Activated T-cell treated with anti-CD3 and anti-CD28 coated beads, Interleukin-2, amount 50 U/mL, for 1 hour (primary cell): Measurements from ENCODE around the gene CACHD1.

Source experiments
- DNase-seq: peaks from one replicate; pipeline ENCODE4 v3.0.0-alpha.2; 2020

The CACHD1 gene

DNA sequence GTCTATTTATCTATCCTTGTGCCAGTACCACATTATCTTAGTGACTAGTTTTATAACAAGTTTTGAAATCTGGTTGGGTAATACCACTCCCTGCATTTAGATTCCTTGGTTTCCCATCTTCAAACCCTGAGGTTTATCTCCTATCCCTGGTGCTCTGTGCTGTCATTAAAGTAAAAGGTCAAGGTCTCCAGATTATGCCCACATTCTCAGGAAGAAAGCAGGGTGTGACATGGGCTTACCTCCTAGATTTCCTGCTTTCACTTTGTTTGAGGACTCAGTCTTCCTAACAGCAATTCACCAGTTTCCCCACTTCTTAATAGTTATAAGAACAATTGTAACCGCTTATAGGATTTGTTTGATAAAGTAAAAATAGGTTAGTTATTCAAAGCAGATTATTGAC lies 86.0 kb downstream of the CACHD1 start:
- DNase-seq: no peak

DNA sequence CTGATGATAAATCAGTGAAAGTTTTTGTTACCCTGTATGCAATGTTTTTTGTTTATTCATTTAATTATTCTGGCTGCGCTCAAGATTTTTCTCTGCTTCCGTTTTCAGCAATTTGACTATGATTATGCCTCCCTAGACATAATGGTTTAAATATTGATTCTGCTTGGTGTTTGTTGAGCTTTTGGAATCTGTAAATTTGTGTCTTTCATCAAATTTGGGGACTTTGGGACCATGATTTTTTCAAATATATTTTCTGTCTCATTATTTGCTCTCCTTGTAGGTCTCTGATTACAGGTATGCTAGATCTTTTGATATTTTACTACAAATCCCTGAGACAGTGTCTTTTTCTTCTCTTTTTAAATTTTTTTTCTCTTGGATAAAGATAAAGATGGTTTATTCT lies 92.1 kb downstream of the CACHD1 start:
- DNase-seq: no peak

DNA sequence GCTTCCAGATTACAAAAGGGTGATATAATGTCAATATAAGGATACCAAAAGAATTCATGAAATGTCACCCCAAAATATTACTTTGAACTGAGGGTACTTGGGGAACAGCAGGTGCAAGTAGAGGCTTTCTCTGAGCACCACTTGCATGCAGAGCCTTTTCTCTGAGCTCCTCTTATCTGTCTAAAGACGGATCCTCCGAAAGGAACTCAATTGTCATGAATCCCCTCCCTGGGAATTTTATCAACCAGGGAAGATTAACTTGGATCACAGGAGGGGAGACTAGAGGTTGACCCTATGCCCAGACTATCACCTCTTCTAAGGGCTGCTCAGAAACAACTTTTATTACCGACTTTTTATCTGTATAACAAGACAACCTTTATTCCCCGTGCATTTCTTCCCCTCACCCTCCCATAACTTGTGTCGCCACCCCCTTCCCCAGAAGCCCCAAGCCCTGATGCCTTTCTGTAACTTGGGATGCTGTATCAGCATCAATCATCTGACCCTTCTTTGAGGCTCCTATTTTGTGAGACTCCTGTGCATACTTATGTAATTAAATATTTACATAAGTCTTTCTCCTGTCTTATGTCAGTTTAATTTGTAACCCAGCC lies 94.1 kb downstream of the CACHD1 start:
- DNase-seq: no peak

DNA sequence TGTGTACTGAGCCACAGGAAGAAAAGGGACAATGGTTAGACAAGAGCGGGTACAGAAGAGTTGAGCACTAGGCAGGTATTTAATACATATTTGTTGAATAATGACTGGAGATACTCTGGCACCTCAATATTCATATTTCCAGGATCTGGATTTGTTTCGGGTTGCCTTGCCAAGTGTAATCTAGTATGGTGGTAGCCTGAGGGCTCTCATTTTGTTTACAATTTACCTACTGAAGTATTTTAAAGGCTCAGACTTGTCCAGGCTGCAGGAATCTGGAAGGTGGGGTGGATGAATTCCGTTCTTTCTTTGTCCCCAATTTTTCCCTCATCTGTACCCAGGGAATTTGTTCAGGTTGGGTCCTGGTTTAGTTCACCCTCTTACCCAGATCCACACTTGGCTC lies 95.0 kb downstream of the CACHD1 start:
- no peak for DNase-seq

DNA sequence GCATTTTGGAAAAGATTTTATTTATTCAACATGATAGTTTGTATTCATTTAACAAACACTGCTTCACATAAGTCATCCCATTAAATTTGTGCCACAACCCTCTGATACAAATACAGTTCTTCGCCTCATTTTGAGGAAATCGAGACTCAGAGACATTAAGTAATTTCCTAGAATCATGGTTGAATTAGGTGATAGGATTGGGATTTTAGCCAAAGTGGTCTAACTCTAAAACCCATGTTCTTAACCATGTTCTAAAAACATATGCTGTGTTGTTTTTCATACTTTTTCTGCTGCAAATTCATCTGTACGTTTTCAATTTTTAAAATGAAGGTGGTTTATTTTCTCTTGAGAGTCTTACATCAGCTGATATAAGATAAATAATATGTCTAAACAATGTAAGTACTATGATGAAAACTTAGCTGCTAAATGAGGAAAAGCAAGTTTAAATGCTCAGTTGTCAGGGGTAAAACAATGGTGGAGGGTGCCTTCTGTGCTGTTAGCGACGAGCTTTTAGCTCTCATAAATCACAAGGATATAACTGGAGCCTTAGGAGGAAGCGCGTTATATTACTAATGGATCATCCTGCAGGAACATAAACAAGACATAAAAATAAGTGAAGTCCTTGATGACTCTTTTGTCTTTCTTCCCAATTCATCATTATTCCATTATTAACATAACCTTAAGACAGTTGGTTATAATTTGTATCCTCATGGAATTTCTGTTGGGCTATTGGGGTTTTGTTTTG lies 97.7 kb downstream of the CACHD1 start:
- DNase-seq: no peak

DNA sequence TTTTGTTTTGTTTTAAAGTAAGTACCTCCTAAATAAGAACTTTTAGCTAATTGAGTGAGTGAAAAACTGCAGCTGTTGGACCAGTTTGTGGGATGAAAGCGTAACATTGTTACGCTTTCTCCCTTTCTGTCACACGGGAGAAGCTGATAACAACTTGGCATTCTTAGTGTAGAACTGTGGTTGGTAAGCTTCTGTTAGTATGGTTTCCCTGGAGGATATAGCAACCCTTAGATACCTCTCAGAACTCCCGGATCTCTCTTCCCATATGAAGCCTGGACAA lies 98.2 kb downstream of the CACHD1 start:
- DNase-seq: no peak

DNA sequence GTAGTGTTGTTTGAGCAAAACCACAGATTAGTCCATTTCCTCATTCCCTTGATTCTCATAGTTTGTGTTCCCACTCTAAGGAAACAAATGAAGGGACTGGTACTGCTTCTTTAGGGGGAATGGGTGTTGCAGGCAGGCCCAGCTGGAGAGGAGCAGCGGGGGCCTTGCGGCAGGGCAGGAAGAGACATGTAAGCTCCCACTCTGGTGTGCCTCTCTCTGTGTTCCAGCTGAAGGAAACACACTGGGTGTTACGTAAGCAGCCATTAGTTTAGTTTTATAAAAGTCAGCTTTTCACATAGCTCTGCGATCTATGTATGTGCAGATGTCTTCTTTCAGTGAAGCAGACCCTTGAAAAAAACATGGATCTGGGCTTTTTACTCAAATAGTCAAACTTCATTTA lies 99.5 kb downstream of the CACHD1 start:
- DNase-seq: no peak

DNA sequence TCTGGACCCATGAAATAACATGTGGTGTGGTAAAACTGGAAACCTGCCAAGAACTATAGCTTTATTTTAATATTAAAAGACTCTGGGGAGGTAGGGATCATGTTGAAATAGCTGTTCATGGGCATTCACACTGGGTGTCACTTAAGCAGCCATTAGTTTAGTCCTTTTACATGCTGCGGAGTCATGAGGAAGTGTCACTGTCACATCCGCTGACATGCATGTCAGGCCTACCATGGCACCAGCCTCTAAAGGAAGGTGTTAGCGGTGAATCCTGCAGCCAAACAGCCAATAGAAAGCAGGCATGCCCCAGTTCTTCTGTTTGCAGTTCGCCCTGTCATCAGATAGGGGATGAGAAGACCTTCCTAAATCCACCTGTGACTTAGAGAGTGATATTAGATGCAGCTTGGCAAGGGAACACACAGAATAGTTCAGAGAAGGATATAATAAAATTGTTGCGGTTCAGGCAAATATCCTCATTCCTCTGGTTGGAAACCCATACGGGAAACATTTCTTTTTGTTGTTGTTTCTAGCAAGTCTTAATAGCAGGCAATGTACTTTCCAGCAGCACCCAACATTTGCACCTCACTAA lies 100.4 kb downstream of the CACHD1 start:
- DNase-seq: no peak

DNA sequence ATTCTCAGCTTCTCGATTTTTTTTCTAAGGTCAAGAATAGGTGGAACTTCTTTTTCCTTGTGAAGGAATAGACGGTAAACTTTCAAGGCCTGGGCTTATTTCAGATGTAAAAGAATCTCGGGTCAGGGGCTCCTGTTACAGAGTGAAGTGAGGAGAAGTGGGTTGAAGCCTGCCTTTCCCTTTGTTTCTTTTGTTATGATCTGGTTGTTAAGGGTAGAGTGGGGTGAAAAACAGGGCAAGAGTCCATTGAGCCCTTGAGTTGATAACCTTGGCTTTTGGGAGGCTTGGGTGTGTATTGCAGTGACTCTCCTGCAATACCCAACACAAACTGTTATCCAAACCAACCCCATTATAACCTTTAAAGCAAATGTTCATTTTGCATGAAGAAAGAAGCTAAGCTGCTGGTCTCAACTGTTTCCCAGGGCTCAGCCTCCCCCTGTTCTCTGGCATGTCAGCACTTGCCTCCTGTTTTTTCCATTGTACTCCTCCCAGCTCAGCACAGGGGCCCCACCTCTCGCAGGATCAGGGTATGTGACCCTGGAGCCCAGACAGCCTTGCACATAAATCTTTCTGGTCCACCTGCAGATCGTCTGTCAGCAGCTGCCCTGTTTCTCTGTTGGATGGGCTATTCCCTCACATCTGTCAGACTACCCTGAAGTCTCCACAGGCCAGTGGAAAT lies 102.4 kb downstream of the CACHD1 start:
- no peak for DNase-seq

DNA sequence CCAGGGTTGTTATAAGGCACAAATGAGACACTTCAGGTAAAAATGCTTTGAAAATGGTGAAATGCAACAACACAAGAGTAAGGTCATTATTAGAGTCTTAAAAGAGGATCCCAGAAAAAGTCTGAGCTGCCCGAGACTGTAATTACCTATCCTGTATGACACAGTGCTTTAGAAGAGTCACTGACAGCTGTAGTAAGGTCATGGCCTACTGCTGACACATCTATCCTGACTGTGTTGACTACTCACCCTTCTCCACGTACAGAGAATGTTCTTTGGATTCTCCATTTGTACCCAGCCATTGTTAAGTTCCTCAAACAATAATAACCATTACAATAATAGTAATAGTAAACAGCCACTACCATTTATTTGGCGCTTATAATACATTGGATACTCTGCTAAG lies 104.4 kb downstream of the CACHD1 start:
- DNase-seq: no peak

DNA sequence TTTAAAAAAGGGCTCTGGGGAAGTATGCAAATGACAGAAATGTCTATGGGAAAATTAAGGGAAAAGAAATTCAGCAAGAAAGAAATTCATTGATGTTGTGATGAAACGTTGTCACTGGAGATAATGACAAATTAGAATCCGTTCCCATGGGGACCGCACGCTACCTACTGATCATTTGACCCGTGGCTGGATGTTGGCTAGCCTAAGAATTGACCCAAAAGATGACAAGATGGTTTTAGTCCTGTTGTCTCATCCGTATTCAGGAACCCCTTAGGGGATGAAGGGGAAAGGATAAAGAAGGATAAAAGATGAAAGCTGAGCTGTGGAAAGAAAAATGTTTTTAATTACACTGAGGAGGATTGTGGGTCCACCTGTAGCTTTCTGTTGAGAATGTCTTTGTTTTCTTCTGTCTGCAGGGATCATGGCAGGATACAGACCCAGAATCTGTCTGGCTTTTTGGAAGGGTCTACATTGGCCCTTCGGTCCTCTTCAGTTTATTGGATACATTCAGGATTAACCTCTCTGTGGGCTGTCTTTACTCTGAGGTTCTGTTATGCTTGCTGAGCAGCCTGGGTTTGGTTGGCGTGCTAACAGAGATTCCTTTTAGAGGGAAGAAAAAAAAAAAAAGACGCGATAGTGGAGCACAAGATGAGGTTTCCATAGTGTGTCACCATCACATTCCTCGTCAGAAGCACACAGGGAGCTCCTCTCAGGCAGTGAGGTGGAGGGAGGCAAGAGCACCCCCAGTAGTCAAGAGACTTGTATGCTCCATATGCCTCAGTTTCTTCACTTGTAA lies 106.2 kb downstream of the CACHD1 start:
- no peak for DNase-seq

DNA sequence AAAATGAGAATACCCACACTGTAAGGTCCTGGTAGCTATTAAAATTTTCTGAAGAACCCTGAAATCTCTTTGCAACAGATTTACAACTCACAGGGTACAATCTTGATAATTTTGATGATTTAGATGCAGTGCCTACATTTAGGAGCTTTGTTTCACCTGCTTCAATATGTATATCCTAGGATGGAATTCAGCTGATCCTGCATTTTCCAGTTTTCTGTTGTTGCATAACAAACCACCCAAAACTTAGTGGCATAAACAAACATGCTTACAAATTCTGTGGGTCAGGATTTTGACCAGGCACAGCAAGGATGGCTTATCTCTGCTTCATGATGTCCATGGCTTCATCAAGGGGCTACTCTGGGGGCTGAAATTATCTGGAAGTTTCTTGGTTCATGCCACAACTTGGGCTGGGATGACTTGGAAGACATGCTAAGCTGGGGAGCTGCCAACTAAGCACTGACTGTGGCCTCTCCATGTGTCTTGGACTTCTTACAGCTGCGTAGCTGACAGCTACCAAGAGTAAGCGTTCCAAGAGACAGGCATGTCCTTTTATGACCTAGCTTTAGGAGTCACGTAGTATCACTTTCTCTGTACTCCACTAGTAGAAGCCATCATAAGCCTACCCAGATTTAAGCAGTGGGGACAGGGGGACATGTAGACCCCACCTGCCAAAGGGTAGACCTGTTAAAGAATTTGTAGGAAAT lies 108.5 kb downstream of the CACHD1 start:
- DNase-seq: no peak

DNA sequence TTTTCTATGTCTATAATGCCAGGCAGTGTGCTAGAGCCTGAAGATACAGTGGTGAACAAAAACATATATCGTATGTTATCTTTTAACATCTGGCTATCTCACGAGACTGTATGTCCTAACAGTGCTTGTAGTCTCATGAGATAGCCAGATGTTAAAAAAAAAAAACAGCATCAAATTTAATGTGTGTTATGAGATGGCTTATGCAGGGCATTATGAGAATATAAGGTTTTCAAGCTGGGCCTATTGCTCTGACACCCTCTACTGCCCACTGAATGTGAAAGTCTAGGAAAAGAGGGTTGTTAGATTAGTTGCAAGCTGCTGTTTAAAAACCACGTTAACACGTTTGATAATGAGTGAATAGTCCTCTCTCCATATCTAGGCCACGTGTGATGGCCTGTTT lies 109.8 kb downstream of the CACHD1 start:
- DNase-seq: no peak

DNA sequence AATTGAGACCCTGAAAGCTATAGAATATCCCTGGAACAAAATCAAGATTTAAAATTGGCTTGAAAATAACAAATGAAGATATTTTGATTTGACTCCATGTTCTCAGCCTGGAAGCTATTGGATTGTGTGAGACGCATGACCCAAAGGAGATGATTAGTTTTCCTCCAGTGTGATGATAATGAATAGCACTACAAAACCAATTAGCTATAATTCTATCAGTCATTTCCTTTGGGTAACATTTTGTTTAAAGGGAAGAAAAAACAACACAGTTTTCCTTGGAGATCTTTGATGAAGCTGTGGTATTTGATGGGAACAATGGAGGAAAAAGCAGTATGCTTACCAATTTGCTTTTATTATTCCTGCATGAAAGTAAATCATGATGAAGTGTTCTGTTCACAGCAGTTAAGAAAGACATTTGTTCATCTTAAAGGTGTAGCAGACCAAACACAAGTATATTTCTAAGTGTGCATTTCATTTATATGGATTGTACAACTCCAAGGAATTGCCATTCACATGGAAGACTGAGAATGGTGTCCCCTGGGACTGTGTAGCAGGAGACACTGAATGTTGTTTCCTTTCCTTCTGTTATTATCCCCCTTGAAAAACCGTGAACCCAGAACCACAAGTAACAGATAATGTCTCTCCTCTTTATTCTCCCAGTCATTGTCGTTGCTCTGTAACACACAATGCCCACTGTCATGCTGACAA lies 111.4 kb downstream of the CACHD1 start:
- no peak for DNase-seq

DNA sequence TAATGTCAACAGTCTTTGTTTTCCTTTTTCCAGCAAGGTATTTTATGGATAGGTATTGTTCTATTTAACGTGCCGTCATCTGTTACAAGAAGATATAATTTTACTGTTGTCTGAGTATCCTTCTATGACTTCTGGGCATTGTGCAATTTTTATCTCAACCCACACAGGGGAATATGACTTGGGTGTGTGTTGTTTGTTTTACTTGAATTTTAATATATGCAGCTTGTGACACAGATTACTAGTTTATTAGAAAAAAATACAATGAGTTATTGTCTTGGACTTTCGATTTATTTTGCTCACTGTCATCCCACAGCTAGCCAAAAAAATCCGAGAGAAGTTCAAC lies 111.9 kb downstream of the CACHD1 start:
- no peak for DNase-seq

DNA sequence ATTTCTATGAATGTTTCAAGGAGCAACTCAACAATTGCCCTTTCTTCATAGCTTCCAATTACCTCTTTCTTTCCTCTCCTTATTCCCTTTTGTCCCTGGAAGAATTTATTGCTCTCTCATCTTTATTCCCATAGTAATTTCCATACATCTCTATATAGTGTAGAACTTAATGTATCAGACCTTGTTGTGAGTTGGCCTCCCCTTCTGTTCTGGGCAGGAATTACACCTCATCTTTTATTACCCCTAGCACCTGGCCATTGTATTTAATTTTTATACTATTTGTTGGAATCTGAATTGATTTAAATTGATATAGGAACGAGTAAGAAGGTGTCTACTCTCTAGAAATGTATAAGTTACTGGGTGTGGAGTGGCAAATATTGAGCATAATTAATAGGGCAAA lies 114.5 kb downstream of the CACHD1 start:
- DNase-seq: no peak

DNA sequence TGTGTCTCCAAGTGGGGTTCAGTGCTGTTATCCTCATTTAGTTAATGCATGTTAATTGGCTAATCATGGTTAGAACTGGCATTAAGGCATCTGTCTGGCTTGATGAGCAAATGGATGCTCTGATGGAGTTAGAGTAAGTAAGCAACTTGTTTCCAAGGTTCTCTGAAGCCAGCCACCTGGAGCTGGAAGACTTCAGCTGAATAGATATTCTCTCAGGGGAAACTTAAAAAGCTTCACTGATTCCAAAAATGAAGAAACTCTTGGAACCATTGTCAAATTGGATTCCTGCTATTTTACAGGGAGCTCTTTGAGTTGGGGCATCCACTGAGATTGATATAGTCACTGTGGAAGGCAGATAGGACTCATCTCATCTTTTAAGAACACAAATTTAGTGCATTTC lies 118.9 kb downstream of the CACHD1 start:
- no peak for DNase-seq

DNA sequence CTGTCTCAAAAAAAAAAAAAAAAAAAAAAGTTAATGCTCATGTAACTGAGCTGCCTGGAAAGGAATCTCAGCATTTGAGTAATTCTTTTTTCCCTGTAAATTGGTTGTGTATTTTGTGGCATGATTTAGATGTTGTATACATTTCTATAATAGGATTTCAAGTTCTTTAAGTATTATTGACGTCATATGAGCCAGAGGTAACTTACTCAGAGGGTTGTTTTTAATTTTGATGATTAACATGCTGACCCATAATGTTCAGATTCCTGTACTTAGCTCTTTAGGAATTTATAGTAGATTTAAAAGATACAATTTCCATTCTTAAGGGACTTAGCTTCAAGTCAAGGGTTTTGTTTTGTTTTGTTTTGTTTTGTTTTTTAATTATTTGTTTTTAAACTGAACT lies 120.4 kb downstream of the CACHD1 start:
- no peak for DNase-seq

DNA sequence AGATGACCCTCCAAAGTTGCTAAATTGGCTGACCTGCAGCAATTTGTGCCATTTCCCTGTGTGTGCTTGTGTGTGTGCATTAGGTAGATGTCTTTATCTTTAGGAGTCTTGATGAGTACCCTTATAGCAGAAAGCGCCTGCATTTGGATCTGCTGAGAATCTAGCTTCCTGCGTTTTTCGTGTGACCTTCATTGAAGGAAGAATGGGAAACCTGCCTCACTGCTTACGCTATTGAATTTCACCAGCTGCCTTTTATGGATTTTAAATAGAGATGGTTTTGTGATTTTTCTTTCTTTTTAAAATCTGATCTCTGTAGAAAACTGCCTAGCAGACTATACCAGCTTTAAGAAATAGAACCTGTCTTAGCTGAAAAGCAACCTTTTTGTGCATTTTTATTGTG lies 124.5 kb downstream of the CACHD1 start:
- no peak for DNase-seq

DNA sequence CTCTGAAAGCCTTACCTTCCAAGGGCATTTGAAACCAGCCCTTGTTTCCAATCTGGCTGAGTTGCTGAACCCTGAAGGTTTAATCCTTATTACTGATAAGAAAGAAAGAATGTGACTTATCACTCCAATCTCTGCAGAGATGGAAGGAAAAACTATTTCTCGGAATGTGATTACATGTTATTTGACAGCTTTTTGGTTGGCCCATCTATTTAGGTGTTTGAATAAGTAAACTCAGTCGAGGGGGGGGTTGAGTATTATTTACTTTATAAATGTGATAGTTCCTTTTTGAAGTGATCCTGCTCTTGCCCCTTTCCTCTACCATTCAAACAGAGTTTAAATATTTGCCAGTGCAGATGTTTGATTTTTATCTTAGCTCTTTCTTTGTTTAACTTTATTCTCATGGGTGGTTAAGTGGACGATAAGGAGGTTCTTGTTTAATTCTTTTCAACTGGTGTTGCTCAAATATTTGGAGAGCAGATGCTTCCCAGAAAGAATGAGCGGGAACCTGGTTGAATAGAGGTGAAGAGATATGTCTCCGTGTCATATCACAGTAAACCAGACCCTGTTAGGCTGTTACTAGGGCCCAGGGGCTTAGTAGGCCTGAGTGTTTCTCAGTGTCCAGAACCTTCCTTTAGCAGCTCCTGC lies 126.1 kb downstream of the CACHD1 start:
- DNase-seq: no peak

DNA sequence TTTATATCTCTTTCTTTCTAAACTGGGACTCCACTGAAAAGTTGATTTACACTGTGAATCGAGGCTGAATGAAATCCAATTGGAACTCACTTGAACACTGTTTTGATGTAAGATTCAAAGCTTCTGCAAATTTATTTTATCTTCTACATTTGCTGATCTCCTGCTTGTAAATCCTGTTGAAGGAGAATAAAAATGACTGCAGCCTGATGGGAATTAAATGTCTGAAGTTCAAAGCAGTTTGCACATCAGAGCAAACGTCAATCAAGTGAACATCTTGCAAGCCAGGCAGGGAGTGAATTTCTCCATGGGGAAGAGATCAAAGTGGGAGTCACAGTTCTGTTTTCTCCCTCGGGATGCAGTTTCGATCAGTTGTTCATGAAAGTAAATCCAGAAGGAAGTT lies 127.2 kb downstream of the CACHD1 start:
- DNase-seq: no peak

DNA sequence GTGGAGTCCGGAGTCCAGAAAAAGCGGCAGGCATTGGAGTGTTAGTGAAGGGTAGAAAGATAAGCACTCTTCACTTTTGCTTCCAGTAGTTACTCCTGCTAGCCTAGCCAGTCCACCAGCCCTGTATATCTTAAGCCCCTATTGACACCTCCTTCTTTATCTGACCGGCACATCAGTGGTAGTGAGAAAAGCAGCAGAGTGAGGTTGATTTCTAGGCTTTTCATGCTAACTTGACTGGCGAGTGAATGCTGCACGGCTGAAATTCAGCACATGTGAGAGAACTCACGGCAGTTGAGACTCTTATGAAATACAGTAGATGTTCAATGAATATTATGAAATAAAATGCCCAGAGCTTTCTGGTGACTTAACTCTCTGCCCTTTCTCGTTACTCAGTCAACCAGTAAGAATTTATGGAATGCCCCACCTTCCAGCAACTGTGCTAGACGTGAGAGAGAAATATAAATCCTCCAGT lies 128.2 kb downstream of the CACHD1 start:
- DNase-seq: no peak
